Measurements from ENCODE around the gene SLC37A1.
"Not testable (repeated sequence)": the region's sequence is repeated elsewhere in the genome, so short reads cannot be mapped to it uniquely, and the experiment has no call there.

Gene SLC37A1

GRCh38 chr21:42622284-42622683 is 108.6 kb downstream of the SLC37A1 start:
- DNase-seq: no peak
- H3K4me1 Mint-ChIP-seq (ENCODE audit: low read depth): no peaks in the 10 kb centered on the region
- no peaks in the 10 kb centered on the region for H3K9me3 Mint-ChIP-seq
- no peak overlapping the region for H3K4me3 Mint-ChIP-seq
- no peak overlapping the region for H3K27ac Mint-ChIP-seq
- H3K27me3 Mint-ChIP-seq: no peaks in the 10 kb centered on the region
- no peaks in the 10 kb centered on the region for H3K36me3 Mint-ChIP-seq (ENCODE audit: low read depth)

GRCh38 chr21:42623694-42624093 is 110.0 kb downstream of the SLC37A1 start:
- H3K27me3 Mint-ChIP-seq: no peaks in the 10 kb centered on the region
- no peak overlapping the region for H3K27ac Mint-ChIP-seq
- H3K36me3 Mint-ChIP-seq (ENCODE audit: low read depth): no peaks in the 10 kb centered on the region
- DNase-seq: no peak
- no peaks in the 10 kb centered on the region for H3K9me3 Mint-ChIP-seq
- no peaks in the 10 kb centered on the region for H3K4me1 Mint-ChIP-seq (ENCODE audit: low read depth)
- no peak overlapping the region for H3K4me3 Mint-ChIP-seq

DNA sequence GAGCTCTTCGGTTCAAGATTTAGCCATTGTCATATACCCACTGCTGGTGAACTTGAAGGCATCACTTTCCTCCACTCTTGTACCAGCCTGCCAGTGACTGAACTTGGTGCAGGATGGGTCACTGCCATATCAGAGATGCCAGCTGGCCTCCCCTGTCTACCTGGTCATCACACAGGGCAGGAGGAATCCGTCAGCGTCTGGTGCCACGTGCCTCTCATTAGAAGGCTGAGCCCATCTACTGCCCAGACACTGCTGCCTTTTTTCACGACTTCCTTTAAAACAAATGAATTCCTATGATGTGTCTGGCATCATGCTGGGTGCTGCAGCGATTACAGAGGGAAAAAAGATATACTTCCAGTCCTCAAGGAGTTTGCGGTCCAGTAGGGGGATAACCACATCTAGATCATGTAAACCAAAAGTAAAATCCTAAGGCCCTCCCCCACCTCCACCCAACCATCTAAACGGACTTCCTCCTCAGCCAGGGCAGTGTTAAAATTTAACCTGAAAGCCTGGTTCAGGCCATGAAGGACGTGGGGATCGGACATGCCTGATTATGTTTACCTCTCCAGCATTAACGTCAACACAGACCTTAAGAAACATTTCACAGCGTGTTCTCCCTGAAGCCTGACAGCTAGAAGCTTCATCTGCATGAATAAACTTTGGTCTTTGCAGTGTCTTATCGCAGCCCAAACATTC is 110.6 kb downstream of the SLC37A1 start:
- no peak overlapping the region for H3K27ac Mint-ChIP-seq

DNA sequence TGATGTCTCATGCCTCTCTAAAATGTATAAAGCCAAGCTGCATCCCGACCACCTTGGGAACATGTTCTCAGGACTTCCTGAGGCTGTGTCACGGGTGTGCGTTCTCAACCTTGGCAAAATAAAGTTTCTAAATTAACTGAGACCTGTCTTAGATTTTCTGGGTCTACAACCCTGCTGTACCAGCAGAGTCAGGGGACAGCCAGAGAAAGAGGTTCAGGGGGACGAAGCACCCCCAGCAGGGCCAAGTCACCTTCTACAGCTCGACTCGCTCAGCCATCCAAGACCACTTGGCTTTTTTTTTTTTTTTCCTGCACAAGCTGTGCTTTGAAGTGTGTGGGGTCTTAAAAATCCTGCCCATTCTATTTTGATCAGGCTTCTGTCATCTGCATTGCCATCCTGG is 111.3 kb downstream of the SLC37A1 start:
- no peaks in the 10 kb centered on the region for H3K4me1 Mint-ChIP-seq (ENCODE audit: low read depth)
- H3K27me3 Mint-ChIP-seq: no peaks in the 10 kb centered on the region
- DNase-seq: no peak
- no peak overlapping the region for H3K4me3 Mint-ChIP-seq
- no peak overlapping the region for H3K27ac Mint-ChIP-seq
- no peaks in the 10 kb centered on the region for H3K36me3 Mint-ChIP-seq (ENCODE audit: low read depth)
- no peaks in the 10 kb centered on the region for H3K9me3 Mint-ChIP-seq

More for the DNA sequence above, 110.6 kb downstream of the SLC37A1 start:
- H3K4me3 Mint-ChIP-seq: no peak overlapping the region
- no peaks in the 10 kb centered on the region for H3K9me3 Mint-ChIP-seq
- no peaks in the 10 kb centered on the region for H3K4me1 Mint-ChIP-seq (ENCODE audit: low read depth)
- H3K36me3 Mint-ChIP-seq (ENCODE audit: low read depth): no peaks in the 10 kb centered on the region
- DNase-seq: no peak
- H3K27me3 Mint-ChIP-seq: no peaks in the 10 kb centered on the region

GRCh38 chr21:42626171-42626570 is 112.5 kb downstream of the SLC37A1 start:
- H3K9me3 Mint-ChIP-seq: no peaks in the 10 kb centered on the region
- H3K36me3 Mint-ChIP-seq (ENCODE audit: low read depth): no peaks in the 10 kb centered on the region
- H3K27ac Mint-ChIP-seq: no peak overlapping the region
- no peaks in the 10 kb centered on the region for H3K27me3 Mint-ChIP-seq
- H3K4me1 Mint-ChIP-seq (ENCODE audit: low read depth): peaks cover 2% of the 10 kb centered on the region
- no peak overlapping the region for H3K4me3 Mint-ChIP-seq
- no peak for DNase-seq

DNA sequence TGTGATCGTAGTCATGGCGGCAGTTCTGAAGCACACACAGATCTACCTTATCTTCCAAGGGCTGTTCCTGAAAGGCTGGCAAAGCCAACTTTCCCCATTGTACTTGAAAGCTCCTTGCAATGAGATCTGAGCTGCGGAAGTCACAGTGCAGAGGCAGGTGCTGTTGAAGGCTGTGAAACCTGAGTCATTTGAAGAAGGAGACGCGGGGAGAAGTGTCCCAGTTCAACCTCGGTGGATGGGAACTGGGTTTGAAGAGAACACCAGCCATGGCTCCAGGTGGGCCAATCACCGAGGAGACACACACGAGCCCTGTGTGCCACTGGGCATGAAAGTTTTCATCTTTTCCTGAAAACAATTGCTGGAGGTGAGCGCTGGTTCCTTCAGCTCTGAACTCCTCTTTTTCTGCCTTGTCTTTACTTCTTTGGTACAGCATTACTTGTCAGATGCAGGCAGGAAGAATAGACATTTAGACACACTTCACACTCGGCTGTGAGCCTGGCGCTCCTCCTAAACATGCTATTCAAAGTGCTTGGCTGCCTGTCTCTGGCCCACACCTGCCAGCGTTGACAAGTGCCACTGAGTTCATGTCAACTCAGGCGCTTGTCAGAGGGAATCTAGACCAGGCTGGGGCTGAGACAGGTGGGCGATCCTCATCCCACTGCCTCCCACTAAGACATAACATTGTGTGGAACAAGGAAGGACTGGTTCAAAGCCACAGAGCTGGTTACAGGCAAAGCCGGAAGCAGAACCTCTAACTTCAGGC is 114.1 kb downstream of the SLC37A1 start:
- H3K4me3 Mint-ChIP-seq: no peak overlapping the region

DNA sequence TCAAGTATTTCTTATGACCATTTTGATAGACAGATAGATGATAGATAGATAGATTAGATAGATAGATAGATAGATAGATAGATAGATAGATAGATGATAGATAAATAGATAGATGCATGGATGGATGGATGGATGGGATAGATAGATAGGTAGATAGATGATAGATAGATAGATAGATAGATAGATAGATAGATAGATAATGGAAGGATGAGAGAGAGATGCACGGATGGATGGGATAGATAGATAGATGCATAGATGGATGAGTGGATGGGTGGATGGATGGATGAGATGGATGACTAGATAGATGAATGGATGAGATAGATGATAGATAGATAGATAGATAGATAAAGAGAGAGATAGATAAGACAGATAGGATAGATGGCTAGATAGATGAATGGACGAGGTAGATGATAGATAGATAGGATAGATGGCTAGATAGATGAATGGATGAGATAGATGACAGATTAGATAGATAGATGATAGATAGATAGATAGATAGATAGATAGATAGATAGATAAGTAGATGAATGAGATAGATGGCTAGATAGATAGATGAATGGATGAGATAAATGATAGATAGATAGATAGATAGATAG is 114.9 kb downstream of the SLC37A1 start:
- not testable (repeated sequence) for H3K4me3 Mint-ChIP-seq; H3K27ac Mint-ChIP-seq; H3K36me3 Mint-ChIP-seq (ENCODE audit: low read depth)

More for the DNA sequence above, 114.1 kb downstream of the SLC37A1 start:
- no peaks in the 10 kb centered on the region for H3K9me3 Mint-ChIP-seq
- no peaks in the 10 kb centered on the region for H3K36me3 Mint-ChIP-seq (ENCODE audit: low read depth)
- H3K4me1 Mint-ChIP-seq (ENCODE audit: low read depth): peaks cover 2% of the 10 kb centered on the region
- no peak overlapping the region for H3K27ac Mint-ChIP-seq
- DNase-seq: no peak
- no peaks in the 10 kb centered on the region for H3K27me3 Mint-ChIP-seq

DNA sequence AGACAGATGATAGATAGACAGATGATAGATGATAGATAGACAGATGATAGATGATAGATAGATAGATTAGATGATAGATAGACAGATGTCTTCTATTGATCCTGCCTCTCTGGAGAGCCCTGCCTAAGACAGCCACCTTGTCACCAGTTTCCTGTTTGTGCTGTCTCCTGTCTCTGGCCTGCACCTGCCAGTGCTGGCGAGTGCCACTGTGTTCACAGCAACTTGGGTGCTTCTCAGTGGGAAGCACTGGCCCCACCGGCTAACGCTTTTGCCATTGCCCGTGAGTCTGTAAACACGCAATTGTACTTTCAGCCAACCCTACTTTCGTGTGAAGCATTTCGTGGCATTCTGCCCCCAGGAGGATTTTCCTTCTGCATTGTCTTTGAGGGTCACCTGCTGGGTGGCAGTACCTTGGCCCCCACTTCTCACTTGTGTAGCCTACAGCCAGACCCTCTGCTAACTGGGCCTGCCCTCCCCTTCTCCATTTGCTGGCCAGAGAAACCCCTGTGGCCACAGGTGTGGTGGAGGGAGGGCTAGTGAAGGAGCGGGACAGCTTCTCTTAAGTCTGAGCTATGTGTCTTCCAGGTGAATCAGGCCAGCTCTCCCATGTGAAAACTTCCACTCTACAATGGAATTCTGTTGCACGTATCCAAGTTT is 116.4 kb downstream of the SLC37A1 start:
- DNase-seq: no peak
- Mint-ChIP-seq H3K27me3 (no peaks in the 10 kb centered on the region), H3K9me3 (no peaks in the 10 kb centered on the region), H3K4me3 (no peak overlapping the region), H3K27ac (no peak overlapping the region), H3K4me1 (ENCODE audit: low read depth) (peaks cover 2% of the 10 kb centered on the region), H3K36me3 (ENCODE audit: low read depth) (no peaks in the 10 kb centered on the region)

More for the DNA sequence above, 114.9 kb downstream of the SLC37A1 start:
- DNase-seq; H3K27me3 Mint-ChIP-seq; H3K4me1 Mint-ChIP-seq (ENCODE audit: low read depth); H3K9me3 Mint-ChIP-seq: not testable (repeated sequence)

GRCh38 chr21:42630626-42631025 is 117.0 kb downstream of the SLC37A1 start:
- Mint-ChIP-seq H3K36me3 (ENCODE audit: low read depth) (no peaks in the 10 kb centered on the region), H3K4me3 (no peak overlapping the region), H3K27me3 (no peaks in the 10 kb centered on the region), H3K27ac (no peak overlapping the region), H3K9me3 (no peaks in the 10 kb centered on the region), H3K4me1 (ENCODE audit: low read depth) (peaks cover 2% of the 10 kb centered on the region)
- no peak for DNase-seq
